Heart left ventricle (tissue), 13 donors: ENCODE data around the gene PRDX5.

Experiments used
- POLR2A ChIP-seq, 2 donors: fragments of 450-650 bp; IDR thresholded peaks; one replicate each; pipeline ENCODE4 v1.6.1; 2017; ENCODE audit warnings: antibody characterized with exemption in 2 of 2, mild to moderate bottlenecking in 2 of 2, moderate library complexity in 2 of 2
- TF ChIP-seq, protein P1 (sequence below), 12 donors: fragments of 200-600 bp; sonication (generic) in 4 of 12; IDR thresholded peaks; one replicate each; pipeline versions ENCODE4 v1.5.0 to v1.8.0; 2018 to 2022; ENCODE audit warnings: antibody characterized with exemption in 12 of 12, mild to moderate bottlenecking in 5 of 12
- donor health status: ischemic (EF 13 %, LVEDD 7.1; RV severe dilation, severe dysfunction).
- donor health status: DM: no; HTN: yes; CAD: no.
- donor health status: DM: no; HTN: no; CAD: no.
- donor health status: ischemic (EF 25% LVEDD 6.9; RV normal size, moderate dysfunction).
- donor health status: ischemic (EF 25% LVEDD 5.7; RV mildly dilated, moderate dysfunction).
- donor health status: ischemic (EF 35%, LVEDD 5.7; RV mildly dilated, moderate dysfunction).
- donor health status: nonischemic (EF 11% LVEDD 7.7; RV severe dilation, severe dysfunction).
- donor health status: DM: yes; HTN: yes; CAD: no.
- donor health status: PGD.
- donor health status: ischemic (EF 29% LVEDD 5.4; RV normal size, mild dysfunction).
- donor health status: nonischemic (EF 23%, LVEDD 6.1; RV moderate dilation, normal function).

DNA sequence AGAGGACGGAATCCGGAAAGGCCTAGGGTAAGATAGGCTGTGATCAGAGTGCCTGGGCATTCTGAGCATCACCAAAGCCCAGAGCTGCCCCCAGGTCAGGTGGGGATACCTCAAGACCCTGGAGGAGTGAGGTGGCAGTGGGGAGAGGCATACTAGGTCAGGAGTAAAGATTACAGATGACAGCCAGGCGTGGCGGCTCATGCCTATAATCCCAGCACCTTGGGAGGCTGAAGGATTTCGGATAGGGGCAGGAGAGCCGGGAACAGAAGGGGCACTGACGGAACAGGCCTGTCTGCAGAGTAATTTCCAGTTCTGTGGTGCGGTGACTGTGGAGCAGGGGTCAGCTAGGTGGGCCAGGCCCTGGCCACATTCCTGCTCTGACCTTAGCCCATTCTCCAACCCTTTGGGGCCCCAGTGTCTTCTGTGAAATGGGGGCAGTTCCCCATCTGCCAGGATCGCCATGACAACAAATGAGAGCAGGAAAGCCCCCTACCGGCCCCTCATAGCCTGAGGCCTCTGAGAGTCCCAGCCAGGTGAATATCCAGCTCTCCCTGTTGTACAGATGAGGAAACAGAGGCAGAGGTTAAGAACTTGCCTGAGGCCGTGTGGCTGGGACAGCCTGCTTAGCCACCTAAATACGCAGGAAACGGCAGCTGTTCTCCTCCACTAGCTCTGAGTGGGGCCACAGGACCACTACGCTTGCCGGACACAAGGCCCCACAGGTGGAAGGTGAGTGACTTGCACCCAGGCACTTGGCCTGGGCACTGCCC lies 42.7 kb upstream of the PRDX5 start:
- TF ChIP-seq, protein P1, sequence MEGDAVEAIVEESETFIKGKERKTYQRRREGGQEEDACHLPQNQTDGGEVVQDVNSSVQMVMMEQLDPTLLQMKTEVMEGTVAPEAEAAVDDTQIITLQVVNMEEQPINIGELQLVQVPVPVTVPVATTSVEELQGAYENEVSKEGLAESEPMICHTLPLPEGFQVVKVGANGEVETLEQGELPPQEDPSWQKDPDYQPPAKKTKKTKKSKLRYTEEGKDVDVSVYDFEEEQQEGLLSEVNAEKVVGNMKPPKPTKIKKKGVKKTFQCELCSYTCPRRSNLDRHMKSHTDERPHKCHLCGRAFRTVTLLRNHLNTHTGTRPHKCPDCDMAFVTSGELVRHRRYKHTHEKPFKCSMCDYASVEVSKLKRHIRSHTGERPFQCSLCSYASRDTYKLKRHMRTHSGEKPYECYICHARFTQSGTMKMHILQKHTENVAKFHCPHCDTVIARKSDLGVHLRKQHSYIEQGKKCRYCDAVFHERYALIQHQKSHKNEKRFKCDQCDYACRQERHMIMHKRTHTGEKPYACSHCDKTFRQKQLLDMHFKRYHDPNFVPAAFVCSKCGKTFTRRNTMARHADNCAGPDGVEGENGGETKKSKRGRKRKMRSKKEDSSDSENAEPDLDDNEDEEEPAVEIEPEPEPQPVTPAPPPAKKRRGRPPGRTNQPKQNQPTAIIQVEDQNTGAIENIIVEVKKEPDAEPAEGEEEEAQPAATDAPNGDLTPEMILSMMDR (IDR thresholded peaks at IDR 0.05): no peak
- no peak for TF ChIP-seq POLR2A (IDR thresholded peaks at IDR 0.05)
